ENCODE results near the gene HADHA.

DNA sequence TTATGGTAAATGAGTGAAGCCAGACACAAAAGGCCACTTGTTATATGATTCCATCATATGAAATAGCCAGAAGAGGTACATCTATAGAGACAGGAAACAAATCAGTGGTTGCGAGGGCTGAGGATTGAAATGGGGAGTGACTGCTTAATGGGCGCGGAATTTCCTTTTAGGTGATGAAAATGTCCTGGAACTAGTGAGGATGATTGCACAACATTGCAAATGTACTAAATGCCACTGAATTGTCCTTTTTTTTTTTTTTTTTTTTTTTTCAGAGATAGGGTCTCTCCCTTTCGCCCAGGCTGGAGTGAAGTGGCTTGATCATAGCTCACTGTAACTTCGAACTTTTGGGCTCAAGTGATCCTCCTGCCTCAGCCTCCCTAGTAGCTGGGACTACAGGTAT is 86.9 kb downstream of the HADHA start:
- TF ChIP-seq, protein P1, sequence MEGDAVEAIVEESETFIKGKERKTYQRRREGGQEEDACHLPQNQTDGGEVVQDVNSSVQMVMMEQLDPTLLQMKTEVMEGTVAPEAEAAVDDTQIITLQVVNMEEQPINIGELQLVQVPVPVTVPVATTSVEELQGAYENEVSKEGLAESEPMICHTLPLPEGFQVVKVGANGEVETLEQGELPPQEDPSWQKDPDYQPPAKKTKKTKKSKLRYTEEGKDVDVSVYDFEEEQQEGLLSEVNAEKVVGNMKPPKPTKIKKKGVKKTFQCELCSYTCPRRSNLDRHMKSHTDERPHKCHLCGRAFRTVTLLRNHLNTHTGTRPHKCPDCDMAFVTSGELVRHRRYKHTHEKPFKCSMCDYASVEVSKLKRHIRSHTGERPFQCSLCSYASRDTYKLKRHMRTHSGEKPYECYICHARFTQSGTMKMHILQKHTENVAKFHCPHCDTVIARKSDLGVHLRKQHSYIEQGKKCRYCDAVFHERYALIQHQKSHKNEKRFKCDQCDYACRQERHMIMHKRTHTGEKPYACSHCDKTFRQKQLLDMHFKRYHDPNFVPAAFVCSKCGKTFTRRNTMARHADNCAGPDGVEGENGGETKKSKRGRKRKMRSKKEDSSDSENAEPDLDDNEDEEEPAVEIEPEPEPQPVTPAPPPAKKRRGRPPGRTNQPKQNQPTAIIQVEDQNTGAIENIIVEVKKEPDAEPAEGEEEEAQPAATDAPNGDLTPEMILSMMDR (IDR thresholded peaks at IDR 0.05), result no peak
- TF ChIP-seq EZH2phosphoT487 (IDR thresholded peaks at IDR 0.05), result no peak
